COR-L47 (cell line): ENCODE measurements around the gene TAS2R20.
"Not testable (repeated sequence)": the region's sequence is repeated elsewhere in the genome, so short reads cannot be mapped to it uniquely, and the experiment has no call there.

Experiments used
- DNase-seq: peaks from one replicate; lab custom pipeline; 2025; lab: John Stamatoyannopoulos, UW

Gene TAS2R20, protein sequence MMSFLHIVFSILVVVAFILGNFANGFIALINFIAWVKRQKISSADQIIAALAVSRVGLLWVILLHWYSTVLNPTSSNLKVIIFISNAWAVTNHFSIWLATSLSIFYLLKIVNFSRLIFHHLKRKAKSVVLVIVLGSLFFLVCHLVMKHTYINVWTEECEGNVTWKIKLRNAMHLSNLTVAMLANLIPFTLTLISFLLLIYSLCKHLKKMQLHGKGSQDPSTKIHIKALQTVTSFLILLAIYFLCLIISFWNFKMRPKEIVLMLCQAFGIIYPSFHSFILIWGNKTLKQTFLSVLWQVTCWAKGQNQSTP

DNA sequence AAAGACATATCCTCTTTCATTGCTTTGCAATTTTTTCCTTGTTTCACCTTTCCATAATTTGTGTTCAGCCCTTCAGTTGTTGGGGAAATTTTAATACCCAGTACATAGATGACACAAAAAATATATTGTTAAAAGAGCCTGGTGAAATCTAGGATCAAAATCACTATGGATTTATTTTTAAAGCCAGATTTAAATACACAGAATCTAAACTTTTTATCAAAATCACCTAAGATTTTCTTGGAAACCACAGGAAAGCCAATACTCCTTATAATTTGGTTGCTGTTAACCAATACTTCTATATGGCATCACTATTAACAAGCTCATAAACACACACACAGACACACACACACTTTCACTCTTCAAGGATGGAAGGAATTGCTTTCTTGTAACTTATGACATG lies at the start of gene TAS2R20:
Gene TAS2R20, minus strand, starts transcription at position 101 of the 400 bp plus-strand sequence. CDS start 429 bp downstream, outside the sequence.
- no peak for DNase-seq

DNA sequence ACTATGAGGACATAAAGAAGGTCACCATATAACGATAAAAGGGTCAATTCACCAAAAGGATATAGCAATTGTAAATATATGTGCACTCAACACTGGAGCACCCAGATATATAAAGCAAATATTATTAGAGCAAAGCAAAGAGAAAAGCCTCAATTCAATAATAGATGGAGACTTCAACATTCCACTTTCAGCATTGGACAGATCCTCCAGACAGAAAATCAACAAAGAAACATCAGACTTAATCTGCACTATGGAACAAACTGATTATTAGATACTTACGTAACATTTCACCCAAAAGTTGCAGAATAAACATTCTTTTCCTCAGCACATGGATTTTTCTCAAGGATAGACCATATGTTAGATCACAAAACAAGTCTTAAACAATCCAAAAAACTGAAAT lies 43.3 kb upstream of the TAS2R20 start:
- DNase-seq = not testable (repeated sequence)

DNA sequence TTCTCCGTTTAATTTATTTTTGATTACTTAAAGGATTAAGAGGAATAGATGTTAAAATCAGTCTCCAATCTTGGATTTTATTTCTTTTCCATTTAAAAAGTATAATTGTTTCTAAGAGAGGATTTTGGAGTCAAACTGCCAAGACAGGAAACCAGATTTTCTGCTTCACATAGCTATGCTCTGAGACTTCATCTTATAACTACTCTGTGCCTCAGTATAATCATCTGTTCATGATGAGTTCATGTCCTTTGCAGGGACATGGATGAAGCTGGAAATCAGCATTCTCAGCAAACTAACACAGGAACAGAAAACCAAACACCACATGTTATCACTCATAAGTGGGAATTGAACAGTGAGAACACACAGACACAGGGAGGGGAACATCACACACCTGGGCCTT lies 42.1 kb upstream of the TAS2R20 start:
- DNase-seq = no peak

DNA sequence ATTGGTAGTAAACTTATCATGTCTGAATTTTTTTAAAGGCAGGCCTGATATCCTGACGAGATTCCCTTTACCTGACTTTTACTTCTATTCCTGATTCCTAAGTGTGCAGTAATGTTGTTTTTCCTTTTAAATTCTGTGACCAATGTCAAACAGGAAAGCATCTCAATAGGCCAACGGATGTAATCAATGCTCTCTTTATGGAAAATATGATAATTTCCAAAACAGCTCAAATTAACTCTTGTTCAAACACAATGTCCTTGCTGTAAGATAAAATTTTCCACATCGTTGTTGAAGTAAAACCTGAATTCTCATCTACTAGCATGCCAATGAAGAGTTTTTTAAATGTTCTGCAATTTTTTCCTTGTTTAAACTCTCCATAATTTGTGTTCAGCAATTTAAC lies 41.1 kb upstream of the TAS2R20 start:
- no peak for DNase-seq

DNA sequence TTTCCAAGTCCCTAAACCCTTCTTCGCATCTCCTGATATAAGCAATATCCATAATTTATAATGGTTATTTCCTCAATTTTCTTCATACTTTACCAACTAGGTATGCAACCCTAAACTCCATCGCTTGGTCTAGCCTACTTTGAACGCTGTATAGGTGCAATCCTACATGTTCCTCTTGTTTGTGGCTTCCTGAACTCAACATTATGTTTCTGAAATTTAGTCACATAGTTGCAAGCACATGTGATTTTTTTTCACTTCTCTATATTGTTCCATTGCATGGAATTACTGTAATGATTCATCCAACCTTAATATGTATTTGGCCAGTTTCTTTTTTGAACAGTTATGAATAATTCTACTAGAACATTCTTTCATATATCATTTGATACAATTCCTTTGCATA lies 35.9 kb upstream of the TAS2R20 start:
- not testable (repeated sequence) for DNase-seq

DNA sequence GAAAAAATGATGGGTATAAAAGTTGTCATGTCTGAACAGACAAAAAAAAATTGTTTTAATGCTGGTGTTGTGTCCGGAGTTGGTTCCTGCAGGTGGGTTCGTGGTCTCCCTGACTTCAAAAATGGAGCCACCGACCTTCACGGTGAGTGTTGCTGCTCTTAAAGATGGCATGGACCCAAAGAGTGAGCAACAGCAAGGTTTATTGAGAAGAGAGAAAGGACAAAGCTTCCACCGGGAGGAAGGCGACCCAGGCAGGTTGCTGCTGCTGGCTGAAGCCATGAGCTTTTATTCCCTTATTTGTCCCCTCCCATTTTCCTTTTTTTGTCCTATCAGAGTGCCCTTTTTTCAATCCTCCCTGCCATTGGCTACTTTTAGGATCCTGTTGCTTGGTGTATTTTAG lies 33.2 kb upstream of the TAS2R20 start, which contains the start of gene TAS2R31:
Gene TAS2R31, minus strand, starts transcription at position 101 of the 400 bp plus-strand sequence. Its CDS starts 72 bp downstream, at position 29.
- no peak for DNase-seq

DNA sequence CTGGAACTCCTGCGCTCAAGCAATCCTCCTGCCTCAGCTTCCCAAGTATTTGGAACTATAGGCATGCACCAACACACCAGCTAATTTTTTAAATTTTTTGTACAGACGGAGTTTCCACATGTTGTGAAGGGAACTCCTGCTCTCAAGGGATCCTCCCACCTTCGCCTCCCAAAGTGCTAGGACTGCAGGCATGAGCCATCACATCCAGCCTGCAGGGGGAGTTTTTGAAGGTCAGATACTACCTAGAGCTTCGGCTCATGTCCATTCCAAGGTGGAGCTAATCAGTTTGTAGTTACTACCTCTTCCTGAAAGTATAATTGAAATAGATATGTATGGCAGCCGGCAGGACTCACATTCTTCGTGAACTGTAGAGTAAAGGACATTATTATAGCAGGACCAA lies 28.0 kb upstream of the TAS2R20 start:
- DNase-seq = no peak

DNA sequence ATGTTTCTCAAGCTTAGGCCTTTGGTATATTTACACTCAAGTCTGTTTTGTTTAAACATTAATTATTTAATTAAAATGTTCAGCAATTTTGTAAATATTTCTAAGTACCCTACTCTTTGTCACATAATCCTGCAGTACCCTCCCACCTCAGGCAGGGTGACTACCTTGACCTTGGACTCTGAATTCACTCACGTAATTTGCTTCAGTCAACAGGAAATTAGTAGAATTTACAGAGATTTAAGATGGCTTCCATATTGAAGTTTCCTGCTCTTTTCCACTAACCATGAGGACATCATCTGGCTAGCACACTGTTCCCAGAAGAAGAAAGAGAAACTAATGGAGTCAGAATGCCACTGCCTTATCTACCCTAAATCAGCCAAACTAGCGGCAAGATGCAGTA lies 25.3 kb upstream of the TAS2R20 start:
- DNase-seq = no peak

DNA sequence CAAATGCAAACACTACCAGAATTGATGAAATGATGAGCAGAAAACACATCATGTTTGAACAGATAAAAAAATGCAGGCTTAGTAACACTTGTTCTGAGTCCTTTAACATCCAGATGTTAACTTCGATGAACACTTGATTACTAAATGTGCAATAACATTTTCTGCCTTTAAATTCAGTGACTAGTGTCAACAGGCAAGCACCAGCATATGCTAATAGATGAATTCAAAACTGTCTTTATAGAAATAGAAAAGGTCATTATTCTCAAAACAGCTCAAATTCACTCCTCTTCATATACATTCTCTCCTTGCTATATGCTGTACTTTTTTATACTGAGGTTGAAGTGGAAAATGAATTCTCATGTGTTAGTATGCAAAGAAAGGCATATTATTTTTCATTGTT lies 24.4 kb upstream of the TAS2R20 start, which contains the start of gene TAS2R19:
Gene TAS2R19, minus strand, starts transcription at position 101 of the 400 bp plus-strand sequence. Its CDS starts 49 bp downstream, at position 52.
- no peak for DNase-seq

DNA sequence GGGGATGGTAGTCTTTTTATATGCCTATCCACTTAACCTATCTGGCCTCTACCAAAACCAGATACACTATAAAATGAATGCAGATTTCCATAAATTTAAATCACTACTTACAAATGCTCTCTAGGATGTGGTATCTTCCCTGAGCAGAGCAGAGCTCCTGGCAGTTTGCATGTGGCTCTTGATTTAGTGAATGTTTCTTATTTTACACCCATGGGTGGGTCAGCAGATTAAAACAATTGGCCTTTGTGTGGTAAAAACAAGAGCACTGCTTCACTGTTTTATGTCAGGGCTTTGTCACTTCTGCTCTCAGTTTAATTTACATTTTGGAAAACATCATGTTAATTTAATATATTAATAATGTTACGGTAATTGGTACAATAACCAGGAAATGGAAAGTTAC lies 18.8 kb upstream of the TAS2R20 start:
- no peak for DNase-seq

DNA sequence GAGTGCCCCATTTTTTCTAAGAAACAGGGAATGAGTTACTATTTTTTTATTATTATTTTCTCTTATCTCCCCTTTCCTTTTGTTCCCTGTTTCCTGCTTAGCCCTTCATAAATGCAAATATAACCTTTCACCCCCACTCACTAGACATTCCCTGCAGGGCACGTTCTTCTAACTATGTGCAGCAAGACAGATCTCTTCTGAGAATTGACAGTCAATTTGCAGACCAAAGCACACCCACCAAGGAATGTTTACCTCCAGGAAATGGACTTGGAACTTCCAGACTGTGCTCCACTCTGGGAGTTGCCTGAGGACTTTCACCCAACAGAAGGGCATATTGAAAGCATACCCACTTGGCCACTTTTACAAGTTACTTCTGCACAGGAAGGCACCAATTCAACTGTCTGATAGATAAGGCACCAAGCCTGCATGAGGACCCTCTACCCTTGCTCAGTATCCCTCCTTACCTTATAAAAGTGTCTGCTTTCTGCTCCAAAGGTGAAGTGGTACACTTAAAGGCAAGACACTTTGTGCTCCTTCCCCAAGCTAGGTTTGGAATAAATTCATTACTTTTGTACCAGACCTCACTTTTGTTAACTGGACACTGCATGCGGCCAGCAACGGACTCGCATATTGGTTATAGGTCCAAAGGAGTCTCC lies 17.8 kb upstream of the TAS2R20 start:
- DNase-seq = no peak

DNA sequence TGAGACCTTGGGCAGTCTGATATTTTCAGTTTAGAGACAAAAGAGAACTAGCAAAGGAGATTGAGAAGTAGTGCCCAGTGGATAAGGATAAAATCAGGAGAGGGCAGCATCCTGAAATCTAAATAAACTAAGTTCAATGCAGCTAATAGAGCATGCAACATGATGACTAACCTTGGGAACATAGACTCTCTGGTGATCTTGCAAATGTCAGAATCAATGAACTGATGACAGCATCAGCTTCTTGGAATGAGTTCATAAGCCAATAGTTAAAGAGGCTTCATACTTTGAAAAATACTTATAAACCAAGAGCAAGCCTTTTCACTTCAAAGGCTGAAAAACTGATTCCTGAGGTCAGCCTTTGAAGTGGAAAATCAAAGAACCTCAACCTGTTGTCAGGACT lies 16.1 kb upstream of the TAS2R20 start:
- DNase-seq = no peak

DNA sequence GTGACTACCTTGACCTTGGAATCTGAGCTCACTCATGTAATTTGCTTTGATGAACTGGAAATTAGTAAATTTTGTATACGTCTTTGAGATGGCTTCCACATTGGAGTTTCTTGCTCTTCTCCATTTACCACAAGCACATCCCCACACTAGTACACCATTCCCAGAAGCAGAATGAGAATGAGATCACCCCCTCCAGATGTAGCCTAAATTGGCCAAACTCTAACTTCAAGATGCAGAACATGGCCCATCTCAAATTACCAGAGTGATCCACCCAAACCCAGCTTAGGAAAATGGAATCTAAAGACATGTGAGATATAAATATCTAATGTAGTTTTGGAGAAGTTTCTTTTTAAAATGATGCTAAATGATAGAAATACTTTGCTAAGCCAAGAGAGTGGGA lies 9.5 kb upstream of the TAS2R20 start:
- DNase-seq = no peak

DNA sequence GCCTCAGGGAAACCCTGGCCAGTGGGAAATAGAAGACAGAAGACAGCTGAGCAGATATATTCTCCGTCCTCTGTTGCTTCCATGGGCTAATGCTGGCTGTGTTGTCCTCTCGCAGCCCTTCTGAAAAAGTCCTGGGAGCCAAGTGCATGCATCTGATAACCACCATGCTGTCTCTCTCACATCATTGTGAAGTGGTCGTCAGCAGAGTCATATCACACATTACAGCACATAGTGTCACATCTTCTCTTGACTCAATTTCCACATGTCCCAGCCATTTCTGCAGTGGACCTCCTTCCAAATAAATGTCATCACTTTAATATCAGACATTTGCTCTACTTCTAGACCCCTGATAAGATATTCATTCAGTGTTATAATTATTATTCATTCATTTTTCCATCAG lies 3.8 kb downstream of the TAS2R20 start:
- no peak for DNase-seq

DNA sequence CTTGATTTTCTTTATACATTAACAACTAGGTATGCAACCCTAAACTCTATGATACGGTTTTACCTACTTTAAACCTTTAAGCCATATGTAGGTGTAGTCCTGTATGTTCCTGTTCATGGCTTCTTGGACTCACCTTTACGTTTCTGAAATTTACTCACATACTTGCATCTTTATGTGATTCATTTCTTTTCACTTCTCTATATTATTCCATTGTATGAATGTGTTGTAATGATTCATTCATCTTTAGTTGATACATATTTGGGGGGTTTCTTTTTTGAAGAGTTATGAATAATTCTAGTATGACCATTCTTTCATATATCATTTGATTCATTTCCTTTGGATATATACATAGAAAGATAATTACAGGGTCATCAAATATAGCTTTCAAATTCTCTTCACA lies 9.0 kb downstream of the TAS2R20 start:
- no peak for DNase-seq

DNA sequence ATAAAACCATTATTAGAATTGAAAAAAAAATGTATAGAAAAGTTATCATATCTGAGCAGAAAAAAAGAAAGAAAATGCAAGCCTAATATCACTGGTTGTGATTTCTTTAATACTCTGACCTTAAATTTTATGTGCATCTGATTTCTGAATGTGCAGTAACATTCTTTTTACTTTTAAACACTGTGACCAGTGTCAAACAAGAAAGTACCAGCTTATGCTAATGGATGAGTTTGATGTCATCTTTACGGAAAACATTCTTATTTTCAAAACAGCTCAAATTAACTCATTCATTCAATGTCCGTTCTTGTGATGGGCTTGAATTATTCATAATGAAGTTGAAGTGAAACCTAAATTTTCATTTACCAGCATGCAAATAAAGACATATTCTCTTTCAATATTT lies 11.3 kb downstream of the TAS2R20 start, which contains the start of gene TAS2R50:
Gene TAS2R50, minus strand, starts transcription at position 101 of the 400 bp plus-strand sequence. Its CDS starts 52 bp downstream, at position 49.
- no peak for DNase-seq

DNA sequence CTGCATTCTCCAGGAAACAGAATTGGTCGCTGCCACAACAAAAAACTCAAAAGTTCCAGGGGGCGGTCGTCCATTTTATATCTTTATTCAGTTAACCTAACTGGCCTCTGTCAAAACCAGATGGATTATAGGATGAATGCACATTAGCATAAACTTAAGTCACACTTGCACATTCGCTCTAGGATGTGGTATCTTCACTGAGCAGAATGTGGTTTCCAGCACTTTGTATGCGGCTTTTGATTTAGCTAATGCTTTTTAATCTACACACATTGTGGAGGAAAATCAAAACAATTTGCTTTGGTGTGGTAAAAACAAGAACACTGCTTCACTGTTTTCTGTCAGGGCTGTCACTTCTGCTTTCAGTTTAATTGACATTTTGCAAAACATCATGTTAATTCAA lies 15.9 kb downstream of the TAS2R20 start:
- no peak for DNase-seq

DNA sequence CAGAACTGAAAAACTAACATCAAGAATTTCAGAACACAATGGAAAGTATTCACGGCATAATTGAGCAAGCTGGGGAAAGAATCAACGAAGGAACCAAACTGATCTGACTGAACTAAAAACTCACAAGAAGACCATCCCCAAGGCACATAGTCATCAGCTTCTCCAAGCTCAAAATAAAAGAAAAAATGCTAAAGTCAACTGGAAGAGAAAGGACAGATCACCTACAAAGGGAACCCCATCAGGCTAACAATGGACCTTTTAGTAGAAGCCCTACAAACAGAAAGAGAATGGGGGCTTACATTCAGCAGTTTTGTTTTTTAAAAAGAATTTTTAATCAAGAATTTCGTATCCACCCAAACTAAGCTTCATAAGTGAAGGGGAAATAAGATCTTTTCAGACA lies 23.1 kb downstream of the TAS2R20 start:
- DNase-seq = no peak

DNA sequence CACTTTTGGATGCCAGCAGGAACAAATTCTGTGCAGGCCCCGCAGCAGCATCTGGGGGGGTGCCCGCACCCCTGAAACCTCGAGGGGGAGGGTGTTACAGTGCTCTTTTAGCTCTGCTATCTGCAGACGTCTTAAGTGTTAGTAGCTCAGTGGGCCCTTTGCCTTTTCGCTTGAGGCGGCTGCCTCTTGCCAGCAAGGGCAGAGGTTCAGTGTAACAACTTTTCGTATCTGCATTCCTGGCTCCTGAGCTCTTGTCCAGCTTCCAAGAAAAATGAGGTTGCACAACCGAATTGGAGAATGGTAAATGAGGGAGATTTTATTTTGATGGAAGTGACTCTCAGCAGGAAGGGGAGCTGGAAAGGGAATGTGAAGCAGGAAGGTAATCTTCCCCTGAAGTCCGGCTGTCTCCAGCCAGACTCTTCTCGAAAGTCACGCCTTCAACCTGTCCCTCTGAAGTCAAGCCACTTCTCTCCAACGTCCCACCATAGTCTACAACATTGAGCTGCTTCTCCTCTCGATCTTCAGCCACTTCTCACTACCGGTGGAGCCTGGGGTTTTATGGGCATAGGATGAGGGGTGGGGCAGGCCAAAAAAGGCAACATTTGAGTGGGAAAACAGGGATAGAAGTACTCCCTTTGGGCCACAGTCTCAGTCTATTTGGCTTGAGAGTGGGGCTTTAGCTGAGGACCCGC lies 29.2 kb downstream of the TAS2R20 start:
- no peak for DNase-seq

DNA sequence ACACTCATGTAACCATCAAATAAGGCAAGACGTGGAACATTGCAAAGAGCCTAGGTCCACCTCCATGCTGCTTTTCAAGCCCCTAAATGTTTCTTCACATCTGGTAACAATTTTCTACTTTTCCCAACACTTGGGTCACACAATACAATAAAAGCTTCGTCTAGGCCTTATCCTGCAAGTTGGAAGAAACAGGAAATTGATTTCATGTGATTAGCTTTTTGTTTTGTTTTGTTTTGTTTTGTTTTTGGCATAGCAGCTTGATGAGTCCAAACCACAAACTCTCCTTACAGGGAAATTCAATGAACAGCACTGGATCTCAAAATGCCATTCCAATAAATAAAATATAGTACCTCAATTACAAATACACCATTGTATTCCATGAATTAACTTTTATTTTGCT lies 30.7 kb downstream of the TAS2R20 start:
- no peak for DNase-seq

DNA sequence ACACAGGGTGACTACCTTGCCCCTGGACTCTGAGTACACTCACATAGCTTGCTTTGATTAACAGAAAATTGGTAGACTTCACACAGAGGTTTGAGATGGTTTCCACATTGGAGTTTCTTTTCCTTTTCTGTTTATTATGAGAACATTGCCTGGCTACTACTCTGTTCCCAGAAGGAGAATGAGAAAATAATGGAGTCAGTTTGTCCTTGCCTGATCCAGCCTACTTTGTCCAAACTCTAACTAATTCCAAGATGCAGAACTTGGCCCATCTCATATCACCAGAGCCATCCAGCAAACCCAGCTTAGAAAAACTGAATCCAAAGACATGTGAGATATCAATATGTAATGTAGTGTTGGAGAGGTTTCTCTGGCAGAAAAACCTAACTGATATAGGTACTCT lies 31.8 kb downstream of the TAS2R20 start:
- no peak for DNase-seq

DNA sequence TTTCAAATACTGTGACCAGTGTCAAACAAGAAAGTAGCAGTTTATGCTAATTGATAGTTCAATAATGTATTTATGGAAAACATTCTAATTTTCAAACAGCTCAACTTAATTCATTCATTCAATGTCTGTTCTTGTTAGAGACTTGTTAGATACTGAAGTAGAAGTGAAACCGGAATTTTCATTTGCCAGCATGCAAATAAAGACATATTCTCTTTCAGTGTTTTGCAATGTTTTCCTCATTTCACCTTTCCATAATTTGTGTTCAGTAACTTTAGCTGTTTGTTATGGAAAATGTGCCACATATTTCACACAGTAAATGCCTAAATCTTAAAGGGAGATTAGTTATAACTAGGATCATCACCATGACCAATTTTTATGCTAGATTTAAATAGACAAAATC lies 32.6 kb downstream of the TAS2R20 start:
- no peak for DNase-seq

DNA sequence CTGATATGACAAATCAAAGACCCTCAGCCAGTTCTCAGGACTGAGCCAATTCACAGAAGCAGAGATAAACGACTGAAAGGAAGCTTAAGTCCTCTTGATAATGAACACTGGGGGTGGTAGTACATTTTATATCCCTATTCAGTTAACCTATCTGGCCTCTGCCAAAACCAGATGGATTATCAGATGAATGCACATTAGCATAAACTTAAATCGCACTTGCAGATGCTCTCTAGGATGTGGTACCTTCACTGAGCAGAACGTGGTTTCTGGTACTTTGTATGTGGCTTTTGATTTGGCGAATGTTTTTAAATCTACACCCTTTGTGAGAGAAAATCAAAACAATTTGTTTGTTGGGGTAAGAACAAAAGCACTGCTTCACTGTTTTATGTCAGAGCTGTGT lies 37.9 kb downstream of the TAS2R20 start:
- no peak for DNase-seq
